HG03039 (cell line): ENCODE data around the gene FNDC3A.

Source experiments
- ATAC-seq: cut with Tn5 transposase; IDR thresholded peaks from one replicate; pipeline ENCODE4 v1.9.1; 2021; ENCODE audit warnings: mild to moderate bottlenecking, moderate library complexity; ENCODE audit not compliant: unreplicated experiment

FNDC3A gene

DNA sequence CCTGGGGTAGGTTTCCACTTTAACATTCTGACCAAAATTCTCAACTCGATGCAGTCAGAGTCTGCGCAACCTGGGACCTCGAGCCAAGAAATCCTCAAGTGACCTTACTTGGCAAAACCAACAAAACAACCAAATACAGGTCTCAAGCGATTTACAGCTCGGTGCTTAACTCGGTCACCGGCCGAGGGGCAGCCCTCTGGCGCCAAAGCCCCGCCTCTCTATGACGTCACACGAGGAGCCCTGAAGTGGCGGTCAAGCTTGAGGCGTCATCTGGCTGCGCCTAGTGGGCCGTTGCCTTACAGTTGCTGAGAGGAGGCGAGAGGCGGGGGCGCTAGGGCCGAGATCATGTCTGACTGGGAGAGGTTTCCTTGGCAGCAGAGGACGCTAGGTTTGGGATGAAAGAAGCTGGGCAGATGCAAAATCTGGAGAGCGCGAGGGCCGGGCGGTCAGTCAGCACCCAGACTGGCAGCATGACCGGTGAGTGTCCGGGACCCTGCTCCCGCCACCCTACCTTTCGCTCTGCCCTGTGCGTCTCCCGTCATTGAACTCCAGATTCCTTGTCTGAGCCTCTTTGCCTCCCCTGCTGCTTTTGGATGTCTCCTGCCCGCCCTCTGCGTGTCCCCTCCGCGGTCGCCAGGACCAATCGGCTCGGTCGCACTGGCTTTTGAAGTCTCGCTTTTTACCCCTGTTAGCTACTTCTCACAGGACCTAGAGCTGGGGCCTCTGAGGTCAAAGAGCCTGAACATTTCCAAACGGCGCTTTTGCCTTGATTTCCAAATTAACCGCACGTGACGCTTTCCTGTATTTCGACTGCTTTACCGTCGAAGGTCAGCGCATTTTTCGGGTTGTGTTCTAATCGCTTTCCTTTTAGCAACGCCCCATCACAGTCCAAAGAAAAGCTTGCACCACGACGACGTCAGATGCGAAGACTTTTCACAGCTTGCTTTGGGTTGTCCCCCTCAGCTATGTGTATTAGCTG is 272.2 kb downstream of the FNDC3A start, which contains the start of gene CDADC1:
TSS of gene CDADC1 (plus strand) at position 283 of the 979 bp plus-strand sequence. CDS start at position 396, 113 bp downstream.
- ATAC-seq, result peak; percentile 98

DNA sequence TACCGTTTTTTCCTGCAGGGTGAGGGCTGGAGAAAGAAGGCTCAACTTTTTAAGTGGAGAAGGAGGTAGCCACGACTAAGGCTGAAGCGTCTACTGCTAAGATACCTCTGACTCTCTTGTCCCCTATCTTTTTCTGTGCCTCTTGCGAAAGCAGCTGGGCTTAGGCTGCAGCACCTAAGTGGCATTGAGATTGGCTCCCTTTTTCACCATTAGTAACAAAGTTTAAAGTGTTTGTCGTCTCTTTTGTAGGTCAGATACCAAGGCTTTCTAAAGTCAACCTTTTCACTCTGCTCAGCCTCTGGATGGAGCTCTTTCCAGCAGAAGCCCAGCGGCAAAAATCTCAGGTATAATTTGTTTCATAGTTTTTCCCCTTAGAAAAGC is 272.9 kb downstream of the FNDC3A start:
- ATAC-seq, result no peak

DNA sequence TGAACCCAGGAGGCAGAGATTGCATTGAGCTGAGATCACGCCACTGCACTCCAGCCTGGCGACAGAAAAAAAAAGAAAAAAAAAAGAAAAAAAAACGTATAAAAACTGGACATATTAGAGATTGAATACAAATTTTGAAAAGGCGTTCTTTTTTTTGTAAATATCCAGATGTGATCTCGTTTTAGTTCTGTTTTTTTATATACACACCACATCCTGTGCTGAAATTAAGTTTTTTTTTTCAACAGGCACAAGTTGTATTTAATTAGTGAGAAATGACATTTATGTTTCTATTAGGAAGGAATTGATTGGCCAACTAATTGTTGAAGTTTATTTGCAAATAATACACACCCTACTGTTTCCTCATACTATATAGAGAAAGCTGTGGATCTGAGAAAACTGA is 275.6 kb downstream of the FNDC3A start:
- ATAC-seq, result no peak

DNA sequence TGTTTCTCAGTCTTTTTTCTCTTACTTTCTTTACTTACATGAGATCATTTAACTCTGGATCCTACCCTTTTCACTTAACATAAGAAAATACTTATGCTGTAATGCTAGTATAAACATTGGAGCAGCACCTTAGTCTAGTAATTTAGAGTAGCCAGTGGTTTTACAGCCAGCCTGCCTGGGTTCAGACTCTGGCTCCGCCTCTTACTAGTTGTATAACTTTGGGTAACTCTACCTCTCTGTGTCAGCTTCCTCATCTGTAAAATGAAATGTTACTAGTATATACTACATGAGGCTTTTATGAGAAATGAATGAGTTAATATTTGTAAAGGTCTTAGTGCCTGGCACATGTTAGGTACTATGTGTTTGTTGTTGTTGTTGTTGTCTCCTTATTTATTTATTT is 277.6 kb downstream of the FNDC3A start:
- ATAC-seq, result no peak

DNA sequence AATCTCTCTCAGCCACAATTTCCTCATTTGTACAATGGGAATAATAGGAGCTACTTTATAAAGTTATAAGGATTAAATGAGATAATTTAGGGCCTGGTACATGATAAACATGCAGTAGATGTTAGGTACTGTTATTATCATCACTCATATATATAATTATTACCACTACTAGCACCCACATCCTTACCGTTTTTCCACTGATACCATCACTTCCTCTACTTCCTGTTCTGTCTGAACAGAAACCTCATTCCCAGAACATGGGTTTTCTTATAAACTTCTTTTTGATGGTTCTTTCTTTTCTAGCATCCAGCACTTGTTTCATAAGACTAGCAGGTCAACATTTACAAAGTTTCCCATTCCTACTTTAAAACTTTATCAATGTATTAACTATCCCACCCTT is 278.3 kb downstream of the FNDC3A start:
- ATAC-seq, result no peak

DNA sequence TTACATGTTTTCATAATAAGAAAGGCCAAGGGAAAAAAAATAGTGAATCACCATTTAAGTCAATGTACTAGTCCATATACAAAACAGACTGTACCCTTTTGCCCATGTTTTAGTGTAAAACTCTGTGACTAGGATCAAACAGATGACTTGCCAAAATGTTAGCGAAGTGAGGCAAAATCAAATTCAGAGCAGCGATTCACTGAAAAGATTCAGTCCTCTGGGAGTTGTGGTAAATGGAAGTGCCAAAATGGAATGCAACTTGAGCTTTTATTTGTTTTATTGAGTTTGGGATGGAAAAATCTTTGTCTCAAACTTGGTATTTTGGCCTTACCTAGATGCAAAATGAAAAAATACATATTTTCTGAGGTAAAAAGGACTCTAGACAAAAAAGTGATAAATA is 281.1 kb downstream of the FNDC3A start:
- ATAC-seq, result no peak

DNA sequence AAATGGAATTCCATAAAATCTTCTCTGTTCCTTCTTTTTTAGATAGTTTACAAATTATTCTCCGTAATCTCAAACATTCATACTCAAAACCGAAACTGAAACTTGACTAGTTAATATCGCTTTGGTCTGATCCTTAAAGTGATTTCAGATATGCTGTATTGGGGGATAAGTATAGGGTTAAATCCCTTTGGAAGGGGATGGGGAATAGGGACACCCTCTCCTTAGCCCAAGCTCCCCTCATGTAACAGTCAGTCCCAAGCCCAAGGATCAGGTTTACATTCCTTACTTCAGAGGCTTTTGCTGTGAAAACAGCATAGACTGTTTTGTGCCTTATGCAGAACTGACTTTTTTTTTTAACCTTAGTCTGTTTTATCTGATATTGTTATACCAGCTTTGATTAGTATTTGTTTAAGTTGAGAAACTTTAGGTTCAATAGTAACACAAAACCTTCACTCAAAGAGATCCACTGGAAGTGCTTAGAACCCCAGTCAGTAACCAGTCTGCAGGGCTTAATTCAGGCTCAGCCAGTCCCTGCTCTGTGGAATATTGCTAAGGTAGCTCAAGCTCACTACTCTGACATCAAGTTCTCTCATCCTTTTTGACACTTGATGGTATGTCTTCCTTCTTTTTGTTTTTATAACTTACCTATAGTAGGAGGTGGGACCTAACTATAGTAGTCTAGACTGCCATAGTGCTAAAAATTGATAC is 282.5 kb downstream of the FNDC3A start:
- ATAC-seq, result no peak
